Naive thymus-derived CD8-positive, alpha-beta T cell (primary cell): Measurements from ENCODE around the gene TENT4A. TPM values are rescaled to one million over a fixed set of nuclear protein-coding genes. Genes with fewer than 3 reads are reported as not detected.

Experiments
- ATAC-seq, 2 donors: fragments of 150-1000 bp; cut with Tn5 transposase in 1 of 2; sonication (Bioruptor Pico), chemical (Tn5 transposase) in 1 of 2; 1 replicate in 1 of 2; 2 replicates in 1 of 2; pipeline ENCODE4 v1.10.0; 2021; ENCODE audit warnings: mild to moderate bottlenecking in 2 of 2, moderate library complexity in 2 of 2
- POLR2A ChIA-PET: fragments of 350-600 bp; sonication (Branson Sonifier 250); formaldehyde crosslinking; loops from one replicate; lab custom pipeline; 2021; ENCODE audit warnings: antibody characterized with exemption; lab: Charles Lee
- DNase-seq, 10 donors: peaks; one replicate each; pipeline versions ENCODE4 v3.0.0 to v3.0.0-alpha.2; 2020 to 2022
- H3K27ac Mint-ChIP-seq, 10 donors: one replicate each; pipeline ENCODE4 v1.8.0; 2020 to 2022; ENCODE audit warnings: mild to moderate bottlenecking in 10 of 10, mixed read lengths in 10 of 10, moderate library complexity in 4 of 10, inconsistent platforms in 1 of 10
- H3K27me3 Mint-ChIP-seq, 5 donors: one replicate each; pipeline ENCODE4 v1.8.0; 2021 to 2022; ENCODE audit warnings: mixed read lengths in 5 of 5
- H3K36me3 Mint-ChIP-seq, 3 donors: one replicate each; pipeline ENCODE4 v1.8.0; 2020 to 2022; ENCODE audit warnings: mixed read lengths in 3 of 3, mild to moderate bottlenecking in 2 of 3, inconsistent platforms in 1 of 3
- H3K4me1 Mint-ChIP-seq, 4 donors: one replicate each; pipeline ENCODE4 v1.8.0; 2021 to 2022; ENCODE audit warnings: mixed read lengths in 4 of 4
- H3K4me3 Mint-ChIP-seq, 10 donors: one replicate each; pipeline ENCODE4 v1.8.0; 2020 to 2022; ENCODE audit warnings: mild to moderate bottlenecking in 10 of 10, mixed read lengths in 10 of 10, moderate library complexity in 6 of 10, inconsistent platforms in 1 of 10
- H3K9me3 Mint-ChIP-seq, 9 donors: one replicate each; pipeline ENCODE4 v1.8.0; 2020 to 2022; ENCODE audit warnings: mixed read lengths in 9 of 9, mild to moderate bottlenecking in 3 of 9, inconsistent platforms in 1 of 9, moderate library complexity in 1 of 9
- polyA plus RNA-seq, 3 donors: library from polyadenylated mRNA; unstranded; fragments of 300-500 nt; fragmentation: Illumina TruSeq; gene quantifications; one replicate each; pipeline ENCODE4 v1.2.3, GENCODE V29; 2021
- total RNA-seq, 8 experiments: library from RNA in 2 of 8; stranded (reverse) in 2 of 8; gene quantifications; one replicate each; pipeline ENCODE4 v1.2.3 and lab custom pipeline; 2021 to 2026

TENT4A gene
- total and polyA plus RNA-seq, 5 experiments from 2014 or later = 0.72 to 53.7 (median 1.2) TPM

GRCh38 chr5:6719896-6720560 lies 6.8 kb downstream of the TENT4A start:
- Mint-ChIP-seq H3K27me3 (no peaks in the 10 kb centered on the region), H3K4me1 (peaks cover 55 to 99% (median 93%) of the 10 kb centered on the region in 4 donors), H3K36me3 (peaks cover 0 to 35% (median 10%) of the 10 kb centered on the region in 3 donors), H3K27ac (peak overlapping the region in 9 of 10 donors; percentile 9 to 86 (median 49)), H3K4me3 (peak overlapping the region in 8 of 10 donors; percentile 24 to 76 (median 38)), H3K9me3 (no peaks in the 10 kb centered on the region)
- POLR2A ChIA-PET = no interaction called here
- DNase-seq (no peak), ATAC-seq (no peak)

DNA sequence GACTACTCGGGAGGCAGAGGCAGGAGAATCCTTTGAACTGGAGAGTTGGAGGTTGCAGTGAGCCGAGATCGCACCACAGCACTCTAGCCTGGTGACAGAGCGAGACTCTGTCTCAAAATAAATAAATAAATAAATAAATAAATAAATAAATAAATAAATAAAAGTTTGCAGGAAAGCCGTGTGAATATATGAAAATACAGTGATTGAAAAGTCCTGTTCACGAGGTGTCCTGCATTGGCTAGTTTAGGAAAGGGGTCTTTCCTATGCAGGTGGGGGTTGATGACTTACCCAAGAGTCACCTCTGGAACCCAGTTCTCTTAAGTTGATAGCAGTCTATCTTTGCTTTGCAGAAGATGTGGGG lies 7.3 kb downstream of the TENT4A start:
- peaks cover 57 to 97% (median 93%) of the 10 kb centered on the region in 4 donors for H3K4me1 Mint-ChIP-seq
- peaks cover 0 to 36% (median 10%) of the 10 kb centered on the region in 3 donors for H3K36me3 Mint-ChIP-seq
- H3K4me3 Mint-ChIP-seq = peak overlapping the region in 5 of 10 donors; percentile 2 to 76 (median 36)
- POLR2A ChIA-PET = no interaction called here
- peak overlapping the region in 5 of 10 donors; percentile 22 to 82 (median 49) for H3K27ac Mint-ChIP-seq
- DNase-seq (no peak), ATAC-seq (no peak)
- no peaks in the 10 kb centered on the region for H3K9me3 Mint-ChIP-seq
- H3K27me3 Mint-ChIP-seq = no peaks in the 10 kb centered on the region

- POLR2A ChIA-PET = no interaction called here
- Mint-ChIP-seq H3K4me3 (peak overlapping the region in 9 of 10 donors; percentile 8 to 82 (median 59)), H3K36me3 (peaks cover 0 to 43% (median 10%) of the 10 kb centered on the region in 3 donors), H3K4me1 (peaks cover 52 to 97% (median 93%) of the 10 kb centered on the region in 4 donors), H3K27ac (peak overlapping the region in 8 of 10 donors; percentile 28 to 88 (median 80)), H3K9me3 (no peaks in the 10 kb centered on the region), H3K27me3 (no peaks in the 10 kb centered on the region)
- no peak for ATAC-seq
- DNase-seq = no peak
Measured at GRCh38 chr5:6721442-6721841, 8.2 kb downstream of the TENT4A start.

GRCh38 chr5:6722015-6722414 lies 8.8 kb downstream of the TENT4A start:
- Mint-ChIP-seq H3K27ac (peak overlapping the region in 8 of 10 donors; percentile 28 to 88 (median 80)), H3K4me1 (peaks cover 54 to 97% (median 93%) of the 10 kb centered on the region in 4 donors), H3K9me3 (no peaks in the 10 kb centered on the region), H3K36me3 (peaks cover 0 to 46% (median 10%) of the 10 kb centered on the region in 3 donors), H3K4me3 (peak overlapping the region in 9 of 10 donors; percentile 15 to 82 (median 71)), H3K27me3 (no peaks in the 10 kb centered on the region)
- POLR2A ChIA-PET = interaction anchor here (0.7 kb wide), 1 partner anchor 1301 kb away, joined by 6 read pairs; no protein-coding TSS in a partner anchor
- ATAC-seq (peak in 1 of 2 donors; percentile 36), DNase-seq (no peak)

GRCh38 chr5:6723122-6723815 lies 10.0 kb downstream of the TENT4A start:
- H3K4me1 Mint-ChIP-seq = peaks cover 56 to 97% (median 93%) of the 10 kb centered on the region in 4 donors
- POLR2A ChIA-PET = no interaction called here
- H3K9me3 Mint-ChIP-seq = no peaks in the 10 kb centered on the region
- no peak for ATAC-seq
- H3K36me3 Mint-ChIP-seq = peaks cover 0 to 42% (median 7%) of the 10 kb centered on the region in 3 donors
- no peaks in the 10 kb centered on the region for H3K27me3 Mint-ChIP-seq
- H3K4me3 Mint-ChIP-seq = peak overlapping the region in 2 of 10 donors; percentile 22 to 62
- DNase-seq = no peak
- peak overlapping the region in 2 of 10 donors; percentile 29 to 82 for H3K27ac Mint-ChIP-seq

GRCh38 chr5:6723816-6724300 lies 10.6 kb downstream of the TENT4A start:
- POLR2A ChIA-PET = no interaction called here
- H3K9me3 Mint-ChIP-seq = no peaks in the 10 kb centered on the region
- DNase-seq (no peak), ATAC-seq (no peak)
- peak overlapping the region in 3 of 10 donors; percentile 10 to 62 (median 28) for H3K4me3 Mint-ChIP-seq
- no peaks in the 10 kb centered on the region for H3K27me3 Mint-ChIP-seq
- H3K36me3 Mint-ChIP-seq = peaks cover 0 to 36% (median 2%) of the 10 kb centered on the region in 3 donors
- peaks cover 54 to 93% (median 93%) of the 10 kb centered on the region in 4 donors for H3K4me1 Mint-ChIP-seq
- H3K27ac Mint-ChIP-seq = peak overlapping the region in 1 of 10 donors; percentile 29

DNA sequence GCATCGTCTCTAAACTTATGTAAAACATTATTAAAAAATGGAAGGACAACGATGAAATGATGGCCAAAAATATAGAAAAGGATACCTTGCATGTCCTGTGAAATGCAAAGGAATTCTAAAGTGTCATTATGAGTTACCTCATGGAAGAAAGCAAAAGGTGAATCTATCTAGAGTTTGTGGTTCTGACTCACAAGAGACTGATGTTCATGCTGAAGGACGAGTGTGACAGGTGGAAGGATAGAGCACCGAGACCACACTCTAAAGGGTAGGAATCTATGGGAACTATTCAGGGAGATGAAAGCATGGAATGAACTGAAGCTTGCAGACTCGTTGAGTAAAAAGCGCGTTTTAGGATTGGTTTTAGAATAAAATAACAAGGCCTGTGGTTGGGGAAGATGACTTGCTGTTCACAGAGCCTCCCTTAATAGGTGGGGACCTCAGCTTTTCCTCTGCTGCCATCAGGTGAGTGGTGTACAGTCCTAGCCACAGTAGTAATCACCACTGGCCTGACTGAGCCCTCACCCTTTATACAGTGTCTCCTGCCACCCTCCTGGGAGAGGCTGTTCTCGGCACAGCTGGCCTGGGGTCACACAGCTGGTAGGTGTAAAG lies 11.2 kb downstream of the TENT4A start:
- POLR2A ChIA-PET = no interaction called here

GRCh38 chr5:6725421-6725820 lies 12.2 kb downstream of the TENT4A start:
- POLR2A ChIA-PET = interaction anchor here (0.9 kb wide), 1 partner anchor 9 kb away, joined by 3 read pairs; no protein-coding TSS in a partner anchor
- H3K27ac Mint-ChIP-seq = peak overlapping the region in 1 of 10 donors; percentile 40
- no peaks in the 10 kb centered on the region for H3K27me3 Mint-ChIP-seq
- H3K36me3 Mint-ChIP-seq = peaks cover 0 to 30% (median 0%) of the 10 kb centered on the region in 3 donors
- ATAC-seq (no peak), DNase-seq (no peak)
- peaks cover 58 to 94% (median 93%) of the 10 kb centered on the region in 4 donors for H3K4me1 Mint-ChIP-seq
- no peak overlapping the region for H3K4me3 Mint-ChIP-seq
- H3K9me3 Mint-ChIP-seq = no peaks in the 10 kb centered on the region

More for the DNA sequence above, 11.2 kb downstream of the TENT4A start:
- Mint-ChIP-seq H3K27ac (peak overlapping the region in 3 of 10 donors; percentile 40 to 66 (median 65)), H3K36me3 (peaks cover 0 to 32% (median 0%) of the 10 kb centered on the region in 3 donors), H3K27me3 (no peaks in the 10 kb centered on the region), H3K9me3 (no peaks in the 10 kb centered on the region), H3K4me3 (peak overlapping the region in 3 of 10 donors; percentile 5 to 39 (median 10)), H3K4me1 (peaks cover 57 to 94% (median 93%) of the 10 kb centered on the region in 4 donors)
- ATAC-seq (no peak), DNase-seq (no peak)

- POLR2A ChIA-PET = interaction anchor here (0.9 to 1.4 kb wide), 2 partner anchors 9 to 10 kb away, joined by 3 read pairs; no protein-coding TSS in a partner anchor
- ATAC-seq (no peak), DNase-seq (no peak)
- H3K9me3 Mint-ChIP-seq = no peaks in the 10 kb centered on the region
- H3K4me3 Mint-ChIP-seq = peak overlapping the region in 1 of 10 donors; percentile 38
- H3K36me3 Mint-ChIP-seq = peaks cover 0 to 32% (median 0%) of the 10 kb centered on the region in 3 donors
- H3K27me3 Mint-ChIP-seq = no peaks in the 10 kb centered on the region
- peaks cover 58 to 93% (median 92%) of the 10 kb centered on the region in 4 donors for H3K4me1 Mint-ChIP-seq
- peak overlapping the region in 2 of 10 donors; percentile 8 to 49 for H3K27ac Mint-ChIP-seq
Measured at GRCh38 chr5:6726006-6726405, 12.8 kb downstream of the TENT4A start.

DNA sequence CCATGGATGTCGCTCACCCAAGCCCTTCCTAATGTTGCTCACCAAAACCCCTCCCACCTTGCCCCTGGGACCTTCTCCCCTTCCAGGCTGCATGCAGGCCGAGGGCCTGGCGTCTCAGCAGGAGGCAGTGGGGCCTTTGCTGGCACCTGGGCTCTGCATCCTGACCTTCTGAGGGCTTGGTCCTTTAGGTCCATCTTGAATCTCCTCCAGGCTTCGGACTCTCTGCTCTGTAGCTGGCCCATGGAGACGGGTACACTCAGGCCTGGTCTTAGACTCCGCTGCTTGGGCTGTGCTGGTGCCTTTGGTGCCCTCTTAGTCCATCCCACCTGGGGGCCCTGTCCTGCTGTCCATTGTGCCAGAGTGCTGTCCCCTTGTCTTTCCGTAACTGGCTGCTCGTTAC lies 14.0 kb downstream of the TENT4A start:
- Mint-ChIP-seq H3K4me1 (peaks cover 57 to 94% (median 91%) of the 10 kb centered on the region in 4 donors), H3K9me3 (no peaks in the 10 kb centered on the region), H3K36me3 (peaks cover 0 to 34% (median 0%) of the 10 kb centered on the region in 3 donors), H3K4me3 (peak overlapping the region in 2 of 10 donors; percentile 38 to 59), H3K27ac (peak overlapping the region in 6 of 10 donors; percentile 41 to 82 (median 70)), H3K27me3 (no peaks in the 10 kb centered on the region)
- DNase-seq (no peak), ATAC-seq (no peak)
- POLR2A ChIA-PET = interaction anchor here (1.4 kb wide), 1 partner anchor 10 kb away, joined by 3 read pairs; no protein-coding TSS in a partner anchor

- POLR2A ChIA-PET = interaction anchor here (1.4 kb wide), 1 partner anchor 12 kb away, joined by 5 read pairs; no protein-coding TSS in a partner anchor
- Mint-ChIP-seq H3K4me3 (peak overlapping the region in 8 of 10 donors; percentile 14 to 61 (median 44)), H3K27ac (peak overlapping the region in 8 of 10 donors; percentile 14 to 88 (median 74)), H3K36me3 (peaks cover 0 to 41% (median 0%) of the 10 kb centered on the region in 3 donors), H3K27me3 (no peaks in the 10 kb centered on the region), H3K9me3 (no peaks in the 10 kb centered on the region), H3K4me1 (peaks cover 57 to 94% (median 91%) of the 10 kb centered on the region in 4 donors)
- ATAC-seq (no peak), DNase-seq (no peak)
Measured at GRCh38 chr5:6728011-6728794, 15.0 kb downstream of the TENT4A start.
